HepG2 (cell line): ENCODE measurements around the gene CMA1. TPM values are rescaled to one million over a fixed set of nuclear protein-coding genes. Genes with fewer than 3 reads are reported as not detected.

ENCODE experiments used
- BCL3 ChIP-seq: sonication (generic); formaldehyde crosslinking; IDR thresholded peaks from 2 replicates; pipeline ENCODE4 v1.5.1; 2020; ENCODE audit warnings: mild to moderate bottlenecking, missing genetic modification reagents, moderate library complexity
- CHCHD3 ChIP-seq: sonication (generic); formaldehyde crosslinking; IDR thresholded peaks from 2 replicates; pipeline ENCODE4 v1.8.0; 2022; ENCODE audit warnings: mild to moderate bottlenecking, missing genetic modification reagents, moderate library complexity
- GATAD1 ChIP-seq: IDR thresholded peaks from 2 replicates; pipeline ENCODE4 v1.6.1; 2016; ENCODE audit warnings: missing genetic modification reagents, missing compliant biosample characterization
- HOXA3 ChIP-seq: sonication (generic); formaldehyde crosslinking; IDR thresholded peaks from 2 replicates; pipeline ENCODE4 v1.5.0; 2020; ENCODE audit warnings: missing genetic modification reagents
- IRF2 ChIP-seq: IDR thresholded peaks from 2 replicates; pipeline ENCODE4 v1.6.1; 2018; ENCODE audit warnings: missing genetic modification reagents, missing compliant biosample characterization
- LRRFIP1 ChIP-seq: sonication (generic); formaldehyde crosslinking; conservative IDR thresholded peaks from 2 replicates; pipeline ENCODE4 v1.4.0; 2020; ENCODE audit warnings: missing genetic modification reagents
- MIXL1 ChIP-seq: IDR thresholded peaks from 2 replicates; pipeline ENCODE4 v1.6.1; 2016
- NFE2 ChIP-seq: sonication (generic); formaldehyde crosslinking; IDR thresholded peaks from 2 replicates; pipeline ENCODE4 v1.4.0; 2020; ENCODE audit warnings: missing genetic modification reagents
- SIX4 ChIP-seq: sonication (generic); formaldehyde crosslinking; IDR thresholded peaks from 2 replicates; pipeline ENCODE4 v1.4.0; 2020; ENCODE audit warnings: missing genetic modification reagents
- SKIL ChIP-seq: sonication (generic); formaldehyde crosslinking; IDR thresholded peaks from 2 replicates; pipeline ENCODE4 v1.8.0; 2022; ENCODE audit warnings: missing genetic modification reagents, mild to moderate bottlenecking, moderate library complexity, borderline replicate concordance
- U2AF2 ChIP-seq: fragments of 200-400 bp; formaldehyde crosslinking; IDR thresholded peaks from 2 replicates; pipeline ENCODE4 v1.6.1; 2017; ENCODE audit warnings: low read depth, mild to moderate bottlenecking, low read length
- ZBTB10 ChIP-seq: sonication (generic); formaldehyde crosslinking; IDR thresholded peaks from 2 replicates; pipeline ENCODE4 v1.4.0; 2020; ENCODE audit warnings: missing genetic modification reagents, borderline replicate concordance
- ZBTB7B ChIP-seq: sonication (generic); formaldehyde crosslinking; IDR thresholded peaks from 2 replicates; pipeline ENCODE4 v1.4.0; 2020; ENCODE audit warnings: missing genetic modification reagents
- ZNF264 ChIP-seq: sonication (generic); formaldehyde crosslinking; IDR thresholded peaks from 2 replicates; pipeline ENCODE4 v1.4.0; 2020; ENCODE audit warnings: missing genetic modification reagents
- ZNF329 ChIP-seq: sonication (generic); formaldehyde crosslinking; IDR thresholded peaks from 2 replicates; pipeline ENCODE4 v1.9.0; 2021; ENCODE audit warnings: low read depth, mild to moderate bottlenecking, missing genetic modification reagents
- ZNF468 ChIP-seq: sonication (generic); formaldehyde crosslinking; IDR thresholded peaks from 2 replicates; pipeline ENCODE4 v1.8.0; 2022; ENCODE audit warnings: mild to moderate bottlenecking, moderate library complexity, missing genetic modification reagents
- ZNF687 ChIP-seq: sonication (generic); formaldehyde crosslinking; IDR thresholded peaks from 2 replicates; pipeline ENCODE4 v1.5.1; 2020; ENCODE audit warnings: mild to moderate bottlenecking, missing genetic modification reagents, moderate library complexity
- polyA plus RNA-seq, 8 experiments: library from polyadenylated mRNA; depleted of rRNA in 3 of 8; stranded (reverse) in 7 of 8; unstranded in 1 of 8; fragments of >200 nt; fragmentation: Illumina TruSeq in 4 of 8; extraction: Trizol in 4 of 8; gene quantifications; 2 replicates each; pipeline versions ENCODE4 v1.2.1 to v1.2.3, GENCODE V29; 2011 to 2016; ENCODE audit warnings: low read depth in 4 of 8, missing spikeins in 1 of 8, mixed read lengths in 1 of 8; ENCODE audit not compliant: insufficient read depth in 1 of 8
- total RNA-seq, 5 experiments: library from RNA; depleted of rRNA; stranded (reverse); fragments of >200 nt; fragmentation: Illumina TruSeq; extraction: Trizol; gene quantifications; 2 replicates each; pipeline ENCODE4 v1.2.3, GENCODE V29; 2016; ENCODE audit warnings: low read depth in 1 of 5

CMA1 gene
- total and polyA plus RNA-seq, 2 of the 13 experiments (the other 11 are each of a cell fraction or from before 2014, with no cell fraction given), result not detected

GRCh38 chr14:24481622-24482324 is 26.3 kb downstream of the CMA1 start (continued):
- TF ChIP-seq ZBTB10 (CRISPR knock-in tag) (no peak; the same call in 1 of the 2 replicates), SIX4 (CRISPR knock-in tag) (no peak), BCL3 (CRISPR knock-in tag) (peak; percentile 95), CHCHD3 (CRISPR knock-in tag) (peak; percentile 90; the same call in 1 of the 2 replicates), HOXA3 (CRISPR knock-in tag) (peak; percentile 89), ZNF264 (peak; percentile 94), ZNF329 (no peak; the same call in 1 of the 2 replicates), ZBTB7B (CRISPR knock-in tag) (peak; percentile 64; the same call in 1 of the 2 replicates), ZNF468 (no peak), SKIL (CRISPR knock-in tag) (no peak), LRRFIP1 (CRISPR knock-in tag) (0 out of 2 replicates have a peak, but pooled peaks have one; percentile 23), MIXL1 (CRISPR knock-in tag) (peak; percentile 90), GATAD1 (CRISPR knock-in tag) (peak; percentile 75), U2AF2 (no peak), IRF2 (CRISPR knock-in tag) (peak; percentile 89), ZNF687 (CRISPR knock-in tag) (peak; percentile 98), NFE2 (no peak)
